GM18511 (cell line): ENCODE results near the gene C9orf153.
"Not testable (repeated sequence)": the region's sequence is repeated elsewhere in the genome, so short reads cannot be mapped to it uniquely, and the experiment has no call there.

ENCODE experiments used
- ATAC-seq: cut with Tn5 transposase; IDR thresholded peaks from one replicate; pipeline ENCODE4 v1.9.1; 2021; ENCODE audit warnings: mild to moderate bottlenecking, moderate library complexity; ENCODE audit not compliant: unreplicated experiment

The C9orf153 gene

DNA sequence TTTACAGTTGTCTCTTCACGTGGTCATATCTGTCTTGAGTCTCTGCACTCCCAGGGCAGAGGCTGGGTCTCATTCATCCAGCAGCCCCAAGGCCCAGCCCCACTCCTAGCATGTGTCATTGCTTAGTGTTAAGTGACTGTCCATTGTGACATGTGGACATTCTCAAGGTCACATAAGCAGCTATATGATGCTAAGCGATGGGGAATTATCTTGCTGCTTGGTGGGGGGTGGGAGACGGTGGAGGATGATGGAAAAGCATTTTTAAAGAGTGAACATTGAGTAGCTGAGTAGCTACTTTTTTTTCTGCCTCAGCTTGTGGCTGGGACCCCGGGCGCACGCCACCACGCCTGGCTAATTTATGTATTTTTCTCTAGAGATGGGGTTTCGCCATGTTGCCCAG, at the start of gene C9orf153:
C9orf153 (minus strand) TSS at position 101 of the 400 bp plus-strand sequence. CDS start 30,054 bp downstream, outside the sequence.
- no peak for ATAC-seq

DNA sequence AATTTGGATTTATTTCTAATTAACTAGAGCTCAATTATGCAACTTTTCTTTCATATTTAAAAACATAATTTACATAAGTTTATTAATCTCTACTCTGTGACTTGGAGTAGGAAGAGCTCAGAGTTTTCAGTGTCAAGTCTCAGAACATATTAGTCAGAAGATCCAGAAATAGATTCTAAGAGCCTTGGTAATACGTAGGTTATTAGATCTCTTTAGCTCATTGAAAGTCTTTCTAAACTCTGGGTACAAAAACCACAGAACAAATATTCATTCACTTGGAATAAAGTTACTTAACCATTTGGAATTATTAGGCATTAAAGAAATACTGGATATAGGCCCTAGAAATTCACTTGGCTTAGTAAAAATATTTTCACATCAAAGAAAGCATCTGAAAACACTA, 49.2 kb upstream of the C9orf153 start:
- ATAC-seq, result no peak

DNA sequence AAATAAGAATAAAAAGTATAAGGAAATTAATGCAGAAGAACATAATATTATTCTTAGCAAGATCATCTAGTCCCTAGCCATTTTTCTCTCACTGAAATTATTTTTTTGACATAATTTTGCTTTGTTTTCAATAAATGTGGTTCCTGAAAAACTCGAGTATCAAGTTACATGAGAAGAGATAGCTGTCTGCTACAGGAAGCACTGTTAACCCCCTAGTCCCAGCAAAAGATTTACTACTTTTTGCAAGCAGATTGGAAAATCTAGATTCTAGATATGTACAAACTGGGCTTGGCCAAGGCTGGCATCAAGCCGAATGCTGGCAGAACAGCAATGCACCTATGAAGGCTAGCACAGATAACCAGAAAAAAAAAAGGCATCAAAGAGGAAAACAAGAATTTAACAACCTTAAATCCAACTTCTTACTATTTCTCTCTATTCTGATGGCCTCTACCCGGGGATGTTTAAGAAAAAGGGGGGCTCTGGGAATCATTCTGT, 44.8 kb upstream of the C9orf153 start:
- ATAC-seq, result no peak

DNA sequence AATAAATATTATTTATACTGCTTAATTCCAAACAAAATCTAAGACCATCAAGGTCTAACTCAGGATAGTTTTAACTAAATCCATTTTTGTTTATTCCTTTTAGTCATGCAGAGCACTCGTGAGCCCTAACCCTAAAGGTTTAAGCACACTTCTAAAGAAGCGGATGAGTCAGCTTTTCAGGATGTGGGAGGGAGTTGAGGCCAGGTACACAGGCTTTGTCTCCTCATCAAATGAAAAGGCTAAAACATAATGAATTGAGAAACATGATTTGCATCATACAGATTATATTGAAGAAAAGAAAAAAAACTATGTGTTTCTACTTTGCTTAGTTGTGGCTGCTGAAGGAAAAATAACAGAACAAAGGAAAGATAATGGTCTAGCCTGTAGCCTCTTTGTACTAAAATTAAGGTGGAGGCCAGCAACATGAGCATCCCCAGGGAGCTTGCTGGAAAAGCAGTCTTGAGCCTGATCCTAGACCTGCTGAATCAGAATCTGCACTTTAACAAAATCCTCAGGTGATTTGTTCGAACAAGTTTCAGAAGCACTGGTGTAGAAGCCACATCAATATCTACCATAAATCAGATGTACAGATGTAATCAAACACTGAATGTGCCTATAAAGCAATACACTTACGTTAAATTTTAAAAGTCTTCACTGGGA, 44.0 kb upstream of the C9orf153 start:
- no peak for ATAC-seq

DNA sequence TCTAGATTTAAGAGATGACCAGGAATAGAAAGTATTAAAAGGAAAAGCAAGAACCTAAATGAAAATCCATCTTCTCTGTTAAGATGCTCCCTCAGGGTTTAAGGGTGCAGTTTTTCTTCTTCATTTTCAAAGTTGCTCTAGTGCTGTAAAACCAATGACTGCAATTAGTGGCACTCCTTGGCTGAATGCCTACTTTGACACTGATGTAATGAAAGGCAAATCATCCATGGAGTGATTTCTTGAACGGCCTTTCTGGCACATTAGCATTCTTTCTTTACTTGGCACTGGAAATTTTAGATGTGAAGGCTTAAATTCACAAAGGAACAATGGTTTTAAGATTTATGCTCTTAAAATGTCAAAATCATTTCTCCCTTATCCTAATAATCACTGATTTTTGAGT, 42.2 kb upstream of the C9orf153 start:
- ATAC-seq, result no peak

DNA sequence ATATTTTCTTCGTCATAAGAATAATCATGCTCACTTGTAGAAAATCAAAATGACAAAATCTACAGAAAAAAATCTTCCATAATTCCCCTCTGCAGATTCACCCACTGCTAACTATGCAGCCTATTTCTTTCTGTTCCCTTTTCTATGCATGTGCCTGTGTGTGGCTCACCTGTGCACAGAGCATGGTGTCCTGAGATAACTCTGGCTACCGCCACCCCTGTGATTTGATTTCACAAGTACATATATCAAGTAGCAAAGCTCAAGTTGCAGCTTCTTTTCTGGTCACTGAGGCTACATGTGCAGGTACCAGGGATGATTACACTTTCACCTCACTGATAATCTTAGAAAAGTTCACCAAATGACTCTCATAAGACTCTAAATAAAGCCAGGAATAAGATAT, 41.2 kb upstream of the C9orf153 start:
- no peak for ATAC-seq

DNA sequence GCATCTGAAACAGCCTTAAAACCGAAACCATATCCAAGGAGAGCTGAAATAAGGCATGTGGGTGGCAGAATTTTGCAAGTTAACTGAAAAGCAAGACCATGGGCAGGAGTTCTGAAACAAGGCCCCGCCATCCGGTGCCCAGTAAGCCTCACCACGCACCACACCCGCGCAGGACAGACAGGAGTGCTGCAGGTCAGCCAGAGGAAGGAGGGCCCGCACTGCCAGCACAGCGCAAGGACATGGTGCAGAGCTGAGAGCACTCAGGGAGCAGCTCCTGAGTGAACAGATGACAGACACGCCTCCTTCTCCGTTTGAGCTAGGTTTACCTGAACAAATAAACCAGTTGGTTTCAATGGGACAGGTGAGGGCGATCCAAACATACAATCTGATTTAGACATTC, 39.4 kb upstream of the C9orf153 start:
- ATAC-seq, result no peak

DNA sequence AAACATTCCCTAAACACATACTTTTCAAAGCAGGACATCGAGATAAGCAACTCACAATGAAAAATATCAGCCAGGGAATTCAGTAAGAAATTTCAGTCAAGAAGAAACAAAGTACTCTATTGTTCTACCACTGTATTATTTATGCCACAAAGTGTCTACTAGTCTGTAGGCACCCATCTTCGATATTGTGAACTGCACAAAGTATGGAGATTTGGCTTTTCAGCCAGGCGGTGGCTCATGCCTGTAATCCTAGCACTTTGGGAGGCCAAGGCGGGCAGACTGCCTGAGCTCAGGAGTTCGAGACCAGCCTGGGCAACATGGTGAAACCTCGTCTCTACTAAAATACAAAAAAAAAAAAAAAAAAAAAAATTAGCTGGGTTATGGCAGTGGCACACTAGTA, 30.9 kb upstream of the C9orf153 start:
- not testable (repeated sequence) for ATAC-seq

DNA sequence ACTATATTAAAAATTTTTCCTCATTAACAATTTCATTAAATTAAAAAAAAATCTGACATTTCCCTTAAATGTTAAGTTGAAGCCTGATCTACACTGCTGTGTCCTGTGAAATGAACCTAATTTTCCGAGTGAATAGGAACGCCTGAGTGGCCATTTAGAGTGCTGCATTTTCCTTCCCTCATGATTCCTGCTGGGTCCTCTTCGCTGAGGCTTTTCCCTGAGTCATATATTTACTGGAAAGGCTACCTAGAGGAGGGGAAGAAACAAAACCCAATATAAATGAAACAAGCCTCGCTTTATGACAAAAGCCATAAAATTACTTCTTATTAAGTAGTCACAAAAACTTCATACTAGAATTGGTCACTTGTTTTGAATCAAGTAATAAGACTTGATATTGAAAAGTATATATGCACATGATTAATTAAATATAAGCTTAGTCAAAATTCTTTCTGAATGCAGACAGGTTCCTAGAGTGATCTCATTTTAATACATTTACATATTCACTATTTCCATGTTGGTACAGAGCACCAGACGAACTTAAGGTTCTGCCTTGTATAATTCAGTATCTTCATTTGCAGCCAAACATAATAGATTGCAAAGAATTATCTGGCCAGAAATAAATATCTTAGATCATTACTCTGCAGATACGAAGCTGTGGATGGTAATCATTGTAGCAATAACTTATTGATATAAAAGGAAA, 29.2 kb upstream of the C9orf153 start:
- no peak for ATAC-seq

DNA sequence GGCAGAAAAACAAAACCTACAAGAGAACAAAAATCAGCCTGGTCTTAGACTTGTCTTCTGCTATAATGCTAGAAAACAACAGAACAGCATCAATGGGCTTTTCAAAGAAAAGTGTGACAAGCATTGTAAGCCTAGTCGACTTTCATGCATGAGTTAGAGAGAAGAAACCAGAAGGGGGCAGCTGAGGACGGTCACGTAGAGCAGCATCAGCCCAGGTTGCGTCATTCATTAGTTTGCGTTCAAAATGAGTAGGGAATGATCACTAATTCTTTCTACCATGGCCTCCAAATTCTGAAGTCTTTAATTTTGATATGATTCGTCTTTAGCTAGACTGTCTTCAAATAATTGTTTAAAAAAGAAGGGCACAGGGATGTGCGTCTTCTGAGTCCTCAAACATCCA, 27.6 kb upstream of the C9orf153 start:
- no peak for ATAC-seq

DNA sequence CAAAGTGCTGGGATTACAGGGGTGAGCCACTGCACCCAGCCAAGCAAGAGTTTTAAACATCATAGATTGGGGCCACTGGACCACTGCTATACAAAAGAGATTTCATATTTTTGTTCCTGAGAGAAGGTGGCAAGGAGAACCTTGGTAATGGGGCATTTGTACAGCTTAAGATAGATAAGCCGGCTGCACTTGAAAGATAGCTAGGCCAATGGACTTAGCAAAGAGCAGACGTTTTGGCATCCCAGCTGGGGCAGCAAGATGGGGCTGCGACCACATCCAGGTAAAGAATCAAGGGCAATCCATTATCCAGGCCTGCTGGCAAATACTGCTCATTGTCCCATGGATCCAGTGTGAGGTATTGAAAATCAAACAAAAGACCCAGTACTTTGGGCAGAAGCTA, 26.8 kb upstream of the C9orf153 start:
- no peak for ATAC-seq

DNA sequence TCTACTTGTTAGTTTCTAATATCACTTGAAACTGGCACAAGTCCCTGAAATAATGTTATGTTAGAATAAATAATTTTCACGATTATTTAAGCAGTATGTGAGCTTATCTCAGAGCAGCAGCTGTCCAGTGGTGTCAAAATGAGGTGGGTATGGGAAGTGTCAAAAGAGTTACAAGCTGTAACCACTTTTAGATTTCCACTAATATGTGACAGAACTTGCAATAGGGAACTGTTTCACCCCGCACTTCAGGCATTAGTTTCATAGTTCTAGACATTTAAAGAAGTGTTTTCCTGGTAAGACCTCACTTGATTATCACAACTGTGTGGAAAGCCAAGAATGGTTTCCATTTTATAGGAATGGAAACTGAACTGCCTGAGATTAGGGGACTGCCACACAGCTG, 25.8 kb upstream of the C9orf153 start:
- no peak for ATAC-seq

DNA sequence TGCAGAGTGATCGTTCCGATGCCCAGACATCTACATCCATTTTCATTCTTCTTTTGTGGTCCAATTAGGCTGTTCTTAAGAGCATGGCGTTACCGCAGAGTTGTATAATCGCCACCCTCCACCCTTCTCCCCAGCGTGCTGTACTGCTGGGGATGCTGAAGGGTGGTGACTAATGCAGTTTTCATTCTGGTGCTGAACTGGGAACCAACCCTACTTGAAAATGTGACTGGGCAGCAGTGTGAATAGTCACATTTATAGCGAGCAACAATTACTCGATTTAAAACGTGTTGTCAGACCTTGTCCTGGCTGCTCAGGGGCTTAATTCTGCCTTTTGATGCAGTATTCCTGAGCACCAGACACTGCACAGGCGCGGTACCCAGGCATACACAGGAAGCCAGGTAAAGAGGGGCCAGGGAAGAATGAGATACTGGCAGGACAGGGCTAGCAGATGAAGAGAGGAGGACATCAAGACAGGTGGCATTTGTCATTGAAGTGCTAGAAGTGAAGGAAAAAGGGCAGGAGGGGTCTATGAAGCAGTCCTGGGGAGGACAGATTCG, 23.6 kb upstream of the C9orf153 start:
- peak; percentile 29 for ATAC-seq

DNA sequence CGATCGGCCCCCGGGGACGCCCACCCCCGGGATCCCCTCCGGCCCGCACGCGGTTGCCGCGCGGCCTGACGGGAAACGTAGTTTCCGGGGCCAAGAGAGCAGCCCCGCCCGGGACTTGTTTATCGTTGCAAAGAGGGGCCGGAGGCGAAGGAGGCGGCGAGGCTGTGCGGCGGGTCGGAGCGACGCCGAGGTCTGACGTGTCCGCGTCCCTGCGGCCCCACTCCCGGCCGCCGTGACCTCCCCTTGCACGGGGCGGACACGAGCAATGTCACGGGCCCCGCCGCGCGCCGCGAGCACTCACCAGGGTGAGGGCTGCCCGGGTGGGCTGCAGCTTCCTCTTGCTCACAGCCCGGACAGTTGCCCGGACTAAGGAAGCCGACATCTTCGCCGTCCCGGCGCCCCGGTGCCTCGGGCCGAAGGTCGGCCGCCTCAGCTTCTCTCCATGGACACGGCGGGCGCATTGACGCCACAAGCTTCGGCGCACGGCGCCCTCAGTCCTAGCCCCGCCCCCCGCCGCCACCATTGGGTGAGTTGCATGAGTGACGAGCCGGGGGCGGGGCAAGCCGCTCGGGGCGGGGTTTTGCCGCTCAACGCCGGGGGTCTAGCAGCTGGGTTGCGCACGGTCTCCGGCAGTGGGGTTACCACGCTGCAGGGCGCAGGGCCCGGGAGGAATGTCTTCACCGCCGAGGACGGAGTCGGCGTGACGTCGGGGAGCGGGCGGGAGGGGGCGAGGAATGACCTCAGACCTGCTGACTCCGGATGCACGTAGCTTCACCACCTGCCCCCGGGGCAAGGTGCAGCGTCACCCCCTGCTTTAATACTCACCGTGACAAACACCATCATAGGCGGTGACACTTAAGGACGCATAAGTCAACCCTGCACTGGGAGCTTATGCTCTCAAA, 22.9 kb upstream of the C9orf153 start, which contains the start of gene ISCA1:
ISCA1 (minus strand) TSS at position 462 of the 902 bp plus-strand sequence; CDS start at position 382, 80 bp downstream.
- ATAC-seq, result peak; percentile 85

DNA sequence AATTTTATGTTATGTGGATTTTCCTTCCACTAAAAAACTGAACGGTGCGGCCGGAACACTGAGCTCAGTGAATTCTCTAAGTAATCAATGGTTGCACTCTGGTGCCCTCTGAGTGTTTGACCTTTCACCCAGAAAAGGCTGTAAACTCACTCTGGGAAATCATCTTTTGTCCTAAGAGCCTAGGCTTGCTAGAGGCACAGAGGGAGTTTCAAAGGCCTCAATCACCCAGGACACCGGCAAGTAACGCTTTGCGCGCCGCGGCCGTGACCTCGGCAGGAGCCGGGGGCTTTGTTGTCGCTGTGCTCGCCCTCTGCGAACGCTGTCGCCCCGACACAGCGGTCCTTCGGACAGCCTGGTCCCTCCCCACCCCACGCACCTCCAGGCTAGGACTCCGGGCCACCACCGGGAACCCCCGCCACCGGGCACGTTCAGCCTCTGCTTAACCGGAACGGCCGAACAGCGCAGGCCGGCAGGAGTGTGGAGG, 22.2 kb upstream of the C9orf153 start:
- peak; percentile 37 for ATAC-seq

DNA sequence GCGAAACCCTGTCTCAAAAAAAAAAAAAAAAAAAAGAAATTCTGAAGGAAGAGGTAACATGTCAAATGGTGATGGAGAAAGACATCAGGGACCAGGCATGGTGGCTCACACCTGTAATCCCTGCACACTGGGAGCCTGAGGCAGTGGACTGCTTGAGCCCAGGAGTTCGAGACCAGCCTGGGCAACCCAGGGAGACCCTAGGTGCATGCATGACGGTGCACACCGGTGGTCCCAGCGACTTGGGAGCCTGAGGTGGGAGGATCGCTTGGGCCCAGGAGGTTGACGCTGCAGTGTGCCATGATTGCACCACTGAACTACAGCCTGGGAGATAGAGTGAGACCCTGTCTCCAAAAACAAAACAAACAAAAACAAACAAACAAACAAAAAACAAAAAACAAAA, 21.1 kb upstream of the C9orf153 start:
- no peak for ATAC-seq

DNA sequence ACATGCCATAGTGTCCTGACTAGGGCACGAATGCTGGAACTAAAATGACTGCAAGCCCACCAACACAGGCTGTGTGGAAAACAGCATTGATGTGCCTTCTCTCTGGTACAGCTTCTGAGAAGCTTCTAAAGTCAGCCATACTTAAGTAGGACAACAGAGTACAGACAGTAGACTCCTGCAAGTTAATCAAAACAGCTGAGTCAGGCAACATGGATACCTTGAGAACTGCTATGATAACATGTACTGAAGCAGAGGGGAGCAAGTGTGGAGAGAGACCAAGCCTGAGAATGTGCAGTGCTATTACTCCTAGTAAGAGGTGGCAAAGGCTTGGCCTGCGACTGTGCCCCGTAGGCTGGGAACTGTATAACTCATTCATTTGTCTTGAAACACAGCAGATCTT, 20.4 kb upstream of the C9orf153 start:
- no peak for ATAC-seq

DNA sequence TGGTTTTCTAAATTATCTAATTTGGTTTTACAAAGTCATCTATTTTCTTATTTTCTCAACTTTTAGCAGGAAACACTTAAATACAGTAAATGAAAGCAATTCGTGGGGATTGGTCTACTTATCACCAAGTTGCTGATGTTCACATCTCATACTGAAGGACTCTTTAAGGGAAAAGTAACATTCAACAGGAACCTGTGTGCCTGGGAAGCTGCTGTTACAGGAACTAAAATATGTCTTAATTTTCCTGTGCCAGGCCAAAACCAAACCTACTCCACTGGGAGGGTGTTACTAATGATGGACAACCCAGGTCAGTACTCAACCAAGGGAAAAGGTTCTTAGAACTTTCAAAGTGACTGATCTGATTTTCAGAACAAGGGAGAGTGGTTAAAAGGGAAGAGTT, 17.6 kb upstream of the C9orf153 start:
- ATAC-seq, result no peak

DNA sequence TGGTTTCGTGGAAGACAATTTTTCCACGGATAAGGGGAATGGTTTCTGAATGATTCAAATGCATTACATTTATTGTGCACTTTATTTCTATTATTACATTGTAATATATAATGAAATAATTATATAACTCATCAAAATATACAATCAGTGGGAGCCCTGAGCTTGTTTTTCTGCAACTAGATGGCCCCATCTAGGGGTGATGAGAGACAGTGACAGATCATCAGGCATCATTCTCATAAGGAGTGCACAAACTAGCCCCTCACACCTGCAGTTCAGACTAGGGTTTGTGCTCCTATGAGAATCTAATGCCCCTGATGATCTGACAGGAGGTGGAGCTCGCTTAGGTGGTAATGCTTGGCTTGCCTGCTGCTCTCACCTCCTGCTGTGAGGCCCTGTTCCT, 16.5 kb upstream of the C9orf153 start:
- no peak for ATAC-seq

DNA sequence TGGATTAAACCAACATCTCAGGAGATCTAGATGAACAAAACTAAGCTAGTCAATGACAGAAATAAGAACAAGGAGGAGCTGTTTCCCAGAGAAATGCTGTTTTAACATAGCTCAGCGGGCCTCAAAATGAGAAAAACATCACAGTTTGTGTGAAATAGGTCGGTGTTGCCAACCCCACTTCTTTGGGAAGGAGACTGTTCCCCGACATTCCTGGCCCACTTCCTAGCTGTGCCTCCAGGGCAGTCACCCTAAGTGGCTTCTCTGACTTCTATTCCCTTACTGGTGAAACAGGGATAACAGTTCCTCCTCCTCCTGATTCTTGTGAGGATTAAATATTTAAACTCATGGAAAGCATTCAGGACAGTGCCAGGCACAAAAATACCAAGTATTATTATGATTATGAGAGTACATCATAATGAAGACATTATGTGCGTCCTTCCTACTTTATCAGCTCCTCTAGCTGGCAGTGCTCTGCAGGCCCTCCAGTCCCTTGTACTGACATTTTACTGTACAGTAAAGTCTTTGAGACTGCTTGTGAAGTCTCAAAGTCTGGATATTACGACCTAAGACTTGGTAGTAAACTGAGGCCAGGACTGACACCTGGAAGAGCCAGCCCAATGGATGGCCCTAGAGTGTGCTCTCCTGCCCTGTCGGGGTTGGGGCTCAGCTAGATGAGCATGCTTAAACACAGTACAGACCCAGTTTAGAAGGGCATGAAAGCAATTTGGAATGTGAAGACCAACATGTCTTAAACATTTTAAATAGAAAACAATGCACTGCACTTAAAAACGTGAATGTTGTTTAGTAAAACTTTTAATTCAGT, 15.6 kb upstream of the C9orf153 start:
- ATAC-seq, result no peak
